ENCODE measurements around the gene GDF15. TPM values are rescaled to one million over a fixed set of nuclear protein-coding genes. Genes with fewer than 3 reads are reported as not detected.
"Not testable (repeated sequence)": the region's sequence is repeated elsewhere in the genome, so short reads cannot be mapped to it uniquely, and the experiment has no call there.

GDF15 gene
- total RNA-seq, 1 donor from 2014 or later: 0.54 TPM

GRCh38 chr19:18361646-18362045, 24.3 kb upstream of the GDF15 start:
- no peak for DNase-seq
- intact Hi-C loops (cut with DNase I): no loop called here
- no peak for ATAC-seq (ENCODE audit: poor library complexity)

GRCh38 chr19:18362934-18363542, 22.9 kb upstream of the GDF15 start:
- ATAC-seq (ENCODE audit: poor library complexity) (no peak), DNase-seq (no peak)

DNA sequence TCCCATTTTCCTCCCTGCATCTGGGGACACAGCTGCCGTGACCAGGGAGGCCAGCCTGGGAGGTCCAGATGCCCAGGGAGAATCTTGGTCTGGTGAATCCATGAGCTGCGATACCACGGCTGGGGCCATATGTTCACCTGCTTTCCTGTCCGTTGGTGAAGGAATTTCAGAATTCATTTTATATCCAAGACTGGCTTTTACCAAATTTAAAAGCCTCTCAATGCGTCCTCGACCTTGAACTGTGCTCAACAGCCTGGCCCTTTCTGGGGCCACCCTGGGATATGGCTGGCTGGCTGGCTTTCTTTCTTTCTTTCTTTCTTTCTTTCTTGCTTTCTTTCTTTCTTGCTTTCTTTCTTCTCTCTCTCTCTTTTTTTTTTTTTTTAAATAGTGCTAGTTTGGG, 22.2 kb upstream of the GDF15 start:
- ATAC-seq (ENCODE audit: poor library complexity) (no peak), DNase-seq (no peak)
- intact Hi-C loops (cut with DNase I): no loop called here

More at GRCh38 chr19:18362934-18363542, 22.9 kb upstream of the GDF15 start:
- intact Hi-C loops (cut with DNase I): no loop called here

DNA sequence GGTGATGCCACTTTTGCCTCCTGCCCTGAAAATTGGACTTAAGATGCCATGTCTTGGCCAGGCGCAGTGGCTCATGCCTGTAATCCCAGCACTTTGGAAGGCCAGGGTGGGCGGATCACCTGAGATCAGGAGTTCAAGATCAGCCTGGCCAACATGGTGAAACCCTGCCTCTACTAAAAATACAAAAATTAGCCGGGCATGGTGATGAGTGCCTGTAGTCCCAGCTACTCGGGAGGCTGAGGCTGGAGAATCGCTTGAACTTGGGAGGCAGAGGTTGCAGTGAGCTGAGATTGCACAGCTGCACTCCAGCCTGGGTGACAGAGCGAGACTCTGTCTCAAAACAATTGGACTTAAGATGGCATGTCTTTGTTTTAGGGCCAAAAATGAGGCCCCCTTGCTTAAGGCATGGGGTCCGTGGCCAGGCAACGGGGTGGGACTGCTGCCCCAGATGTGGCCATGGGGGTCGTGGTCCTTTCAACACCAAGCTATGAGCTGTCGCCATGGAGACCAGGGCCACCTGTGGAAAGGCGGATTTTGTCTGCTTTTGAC, 21.6 kb upstream of the GDF15 start:
- DNase-seq; ATAC-seq (ENCODE audit: poor library complexity); intact Hi-C loops (cut with DNase I): not testable (repeated sequence)

GRCh38 chr19:18364826-18365528, 21.0 kb upstream of the GDF15 start:
- intact Hi-C loops (cut with DNase I): no loop called here
- ATAC-seq (ENCODE audit: poor library complexity): peak; percentile 63
- DNase-seq: peak; percentile 61

DNA sequence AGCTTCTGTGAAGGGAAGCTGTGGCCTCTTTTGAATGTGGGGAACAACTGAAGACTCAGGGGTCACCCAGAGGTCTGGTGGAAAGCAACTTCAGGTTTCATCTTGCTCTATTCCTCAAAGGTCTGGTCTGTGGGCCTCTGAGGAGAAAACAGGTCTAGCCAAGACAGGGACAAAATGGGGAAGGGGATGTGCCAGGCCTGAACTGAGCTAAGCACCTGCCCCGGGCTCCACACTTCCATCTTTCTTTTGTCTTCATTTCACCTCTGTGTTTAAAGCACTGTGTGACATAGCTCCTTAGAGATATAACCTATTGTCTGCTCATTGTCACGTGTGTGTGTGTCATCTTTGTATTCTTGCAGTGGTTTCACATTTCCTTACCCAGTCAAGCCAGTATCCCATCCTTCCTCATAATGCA, 19.9 kb upstream of the GDF15 start:
- intact Hi-C loops (cut with DNase I): no loop called here
- no peak for ATAC-seq (ENCODE audit: poor library complexity)
- no peak for DNase-seq

- ATAC-seq (ENCODE audit: poor library complexity) (no peak), DNase-seq (no peak)
- intact Hi-C loops (cut with DNase I): no loop called here
Observed at GRCh38 chr19:18368504-18369222, 17.3 kb upstream of the GDF15 start.

DNA sequence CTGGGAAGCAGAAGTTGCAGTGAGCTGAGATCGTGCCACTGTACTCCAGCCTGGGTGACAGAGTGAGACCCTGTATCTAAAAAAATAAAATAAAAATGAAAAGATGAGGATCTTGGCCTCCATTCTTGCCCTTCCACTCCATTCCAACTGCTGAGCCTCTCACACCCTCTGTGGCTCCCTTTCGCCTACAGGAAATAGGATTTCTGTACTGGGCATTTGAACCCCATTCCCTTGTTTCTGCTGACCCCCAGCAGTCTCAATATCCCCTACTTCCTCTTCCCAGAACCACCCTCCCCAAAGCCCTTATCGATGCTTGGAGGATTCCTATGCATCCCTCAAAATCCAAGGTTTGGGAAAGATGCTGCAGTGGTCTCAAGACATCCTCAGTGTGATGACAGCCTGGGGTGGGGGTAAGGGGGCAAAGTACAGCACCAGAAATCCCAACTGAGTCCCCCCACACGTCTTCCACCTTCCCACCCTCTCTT, 12.5 kb upstream of the GDF15 start:
- intact Hi-C loops (cut with DNase I): no loop called here
- ATAC-seq (ENCODE audit: poor library complexity) (no peak), DNase-seq (no peak)

DNA sequence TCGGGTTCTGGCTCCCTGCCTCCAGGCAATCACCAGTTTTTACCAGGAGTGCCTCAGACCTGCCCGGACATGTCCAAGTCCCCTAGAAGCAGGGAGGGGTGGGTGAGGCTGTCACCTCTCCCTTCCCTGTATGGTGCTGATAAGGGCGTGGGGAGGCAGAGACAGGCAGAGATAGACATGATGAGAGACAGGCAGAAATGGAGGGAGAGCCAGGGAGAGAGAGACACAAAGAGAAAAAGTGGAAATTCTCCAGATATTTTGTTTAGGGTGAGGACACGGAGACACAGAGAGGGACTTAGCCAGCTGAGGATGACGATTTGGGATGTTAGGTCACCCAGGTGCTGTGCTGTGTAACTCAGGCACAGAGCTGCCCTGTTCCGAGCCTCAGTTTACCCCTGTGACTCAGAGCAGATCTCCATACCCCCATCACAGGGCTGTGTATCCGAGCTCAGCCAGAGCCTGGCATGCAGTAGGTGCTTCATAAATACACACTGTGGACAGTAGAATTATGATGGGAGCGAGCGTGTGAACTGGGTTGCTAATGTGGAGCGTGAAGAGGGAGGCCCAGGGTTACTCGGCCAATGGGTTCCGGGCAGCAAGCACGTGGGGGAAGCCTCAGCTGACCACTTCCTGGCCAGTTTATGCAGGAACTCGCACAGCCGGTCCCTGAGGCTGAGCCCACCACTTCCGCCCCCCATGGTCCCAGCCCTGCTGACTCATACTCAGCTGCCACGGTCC, 11.9 kb upstream of the GDF15 start:
- ATAC-seq (ENCODE audit: poor library complexity) (peak; percentile 93), DNase-seq (peak; percentile 92)

DNA sequence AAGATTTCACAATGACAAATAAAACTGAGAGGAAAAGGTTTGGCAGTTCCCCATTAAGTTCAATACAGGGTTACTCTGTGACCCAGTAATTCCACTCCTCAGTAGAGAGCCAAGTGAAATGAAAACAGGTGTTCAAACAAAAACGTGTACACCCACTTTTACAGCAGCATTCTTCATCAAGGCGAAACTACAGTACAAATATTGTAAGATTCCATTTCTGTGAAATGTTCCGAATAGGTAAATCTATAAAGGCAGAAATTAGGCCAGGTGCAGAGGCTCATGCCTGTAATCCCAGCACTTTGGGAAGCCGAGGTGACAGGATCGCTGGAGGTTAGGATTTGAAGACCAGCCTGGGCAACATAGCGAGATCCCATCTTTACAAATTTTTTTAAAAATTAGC, 8.9 kb upstream of the GDF15 start:
- intact Hi-C loops (cut with DNase I): no loop called here
- DNase-seq (no peak), ATAC-seq (ENCODE audit: poor library complexity) (no peak)

More for the DNA sequence above, 11.9 kb upstream of the GDF15 start:
- intact Hi-C loops (cut with DNase I): no loop called here

- ATAC-seq (ENCODE audit: poor library complexity) (peak; percentile 86), DNase-seq (peak; percentile 90)
- intact Hi-C loops (cut with DNase I): no loop called here
Observed at GRCh38 chr19:18379803-18380747, 5.9 kb upstream of the GDF15 start.

DNA sequence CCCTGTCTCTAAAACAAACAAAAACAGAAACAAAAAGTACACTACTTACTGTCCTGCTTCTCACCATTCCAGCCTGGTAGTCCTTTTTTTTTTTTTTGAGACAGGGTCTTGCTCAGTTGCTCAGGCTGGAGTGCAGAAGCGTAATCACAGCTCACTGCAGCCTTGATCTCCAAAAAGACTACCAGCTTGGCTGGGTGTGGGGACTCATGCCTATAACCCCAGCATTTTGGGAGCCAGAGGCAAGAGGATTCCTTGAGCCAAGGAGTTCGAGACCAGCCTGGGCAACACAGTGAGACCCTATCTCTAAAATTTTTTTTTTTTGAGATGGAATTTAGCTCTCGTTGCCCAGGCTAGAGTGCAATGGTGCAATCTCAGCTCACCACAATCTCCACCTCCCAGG, 5.1 kb upstream of the GDF15 start:
- DNase-seq: no peak
- intact Hi-C loops (cut with DNase I): no loop called here
- ATAC-seq (ENCODE audit: poor library complexity): no peak

DNA sequence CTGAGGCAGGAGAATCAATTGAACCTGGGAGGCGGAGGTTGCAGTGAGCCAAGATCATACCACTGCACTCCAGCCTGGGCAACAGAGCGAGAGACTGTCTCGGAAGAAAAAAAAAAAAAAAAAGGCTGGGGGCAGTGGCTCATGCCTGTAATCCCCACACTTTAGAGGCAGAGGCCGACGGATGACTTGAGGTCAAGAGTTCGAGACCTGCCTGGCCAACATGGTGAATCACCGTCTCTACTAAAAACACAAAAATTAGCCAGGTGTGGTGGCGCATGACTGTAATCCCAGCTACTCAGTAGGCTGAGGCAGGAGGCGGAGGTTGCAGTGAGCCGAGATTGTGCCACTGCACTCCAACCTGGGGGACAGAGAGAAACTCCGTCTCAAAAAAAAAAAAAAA, 2.3 kb upstream of the GDF15 start:
- ATAC-seq (ENCODE audit: poor library complexity); intact Hi-C loops (cut with DNase I); DNase-seq: not testable (repeated sequence)

DNA sequence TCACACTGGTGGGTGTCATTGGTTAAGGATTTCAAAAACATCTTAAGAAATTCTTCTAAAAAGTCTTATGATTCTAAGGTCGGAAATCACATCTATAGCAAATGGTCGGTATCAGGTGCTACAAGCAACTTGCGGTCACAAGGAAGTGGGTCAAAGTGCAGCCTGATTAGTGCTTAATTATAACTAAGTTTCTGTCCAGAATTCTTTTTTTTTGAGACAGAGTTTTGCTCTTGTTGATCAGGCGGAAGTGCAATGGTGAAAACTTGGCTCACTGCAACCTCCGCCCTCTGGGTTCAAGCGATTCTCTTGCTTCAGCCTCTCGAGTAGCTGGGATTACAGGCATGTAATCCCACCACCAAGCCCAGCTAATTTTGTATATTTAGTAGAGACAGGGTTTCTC, 1.2 kb upstream of the GDF15 start:
- no peak for DNase-seq
- ATAC-seq (ENCODE audit: poor library complexity): no peak
- intact Hi-C loops (cut with DNase I): no loop called here

GRCh38 chr19:18385359-18385674, 641 bp upstream of the GDF15 start:
- intact Hi-C loops (cut with DNase I): no loop called here
- DNase-seq (no peak), ATAC-seq (ENCODE audit: poor library complexity) (no peak)

GRCh38 chr19:18386543-18387271, 749 bp downstream of the GDF15 start:
- intact Hi-C loops (cut with DNase I): no loop called here
- no peak for ATAC-seq (ENCODE audit: poor library complexity)
- DNase-seq: no peak
